Breast epithelium (tissue), 4 donors: Measurements from ENCODE around the gene CGREF1. TPM values are rescaled to one million over a fixed set of nuclear protein-coding genes. Genes with fewer than 3 reads are reported as not detected.

ENCODE experiments used
- DNase-seq, 2 donors: peaks; one replicate each; pipeline ENCODE4 v3.0.0-alpha.2; 2019; ENCODE audit warnings: low spot score in 2 of 2
- H3K27ac ChIP-seq, 2 donors: fragments of 200-600 bp; sonication (generic) in 1 of 2; one replicate each; pipeline ENCODE4 v1.5.1; 2016 to 2019; ENCODE audit warnings: mild to moderate bottlenecking in 1 of 2
- H3K27me3 ChIP-seq, 2 donors: fragments of 200-600 bp; sonication (generic) in 1 of 2; one replicate each; pipeline versions ENCODE4 v1.5.1 to v1.6.0; 2017 to 2019; ENCODE audit warnings: control low read depth in 1 of 2, mild to moderate bottlenecking in 1 of 2
- H3K36me3 ChIP-seq: fragments of 200-600 bp; one replicate; pipeline ENCODE4 v1.5.1; 2019
- H3K4me1 ChIP-seq, 2 donors: fragments of 200-600 bp; sonication (generic); one replicate each; pipeline ENCODE4 v1.5.1; 2016 to 2019; ENCODE audit warnings: control low read depth in 1 of 2
- H3K4me3 ChIP-seq, 3 donors: fragments of 200-600 bp; sonication (generic); 1 replicate in 2 of 3; 2 replicates in 1 of 3; pipeline ENCODE4 v1.5.1; 2016 to 2019; ENCODE audit warnings: mild to moderate bottlenecking in 3 of 3, moderate library complexity in 2 of 3
- H3K9me3 ChIP-seq, 2 donors: fragments of 200-600 bp; sonication (generic) in 1 of 2; one replicate each; pipeline ENCODE4 v1.5.1; 2016 to 2019; ENCODE audit warnings: control low read depth in 1 of 2
- POLR2A ChIP-seq: fragments of 450-650 bp; IDR thresholded peaks from one replicate; pipeline ENCODE4 v1.6.1; 2016; ENCODE audit warnings: antibody characterized with exemption, mild to moderate bottlenecking, moderate library complexity
- POLR2AphosphoS5 ChIP-seq, 3 donors: sonication (generic); formaldehyde crosslinking; IDR thresholded peaks; one replicate each; pipeline ENCODE4 v1.6.1; 2017; ENCODE audit warnings: antibody characterized with exemption in 3 of 3
- intact Hi-C: fragments of 100-400 bp; cut with DNase I; formaldehyde crosslinking; loops from one replicate; pipeline ENCODE4 v1.15.1; 2023; ENCODE audit warnings: low total_unique reads
- total RNA-seq, 3 donors: library from RNA; depleted of rRNA; stranded (reverse); fragments of >200 nt; gene quantifications; one replicate each; pipeline ENCODE4 v1.1.0, GENCODE V29; 2016
- TF ChIP-seq, protein P1 (sequence below), 3 donors: fragments of 450-650 bp; IDR thresholded peaks; one replicate each; pipeline ENCODE4 v1.5.1; 2016 to 2017; ENCODE audit warnings: antibody characterized with exemption in 3 of 3, mild to moderate bottlenecking in 3 of 3, moderate library complexity in 3 of 3

CGREF1 gene
- total RNA-seq, 3 donors from 2014 or later, result 3.2 to 16.4 (median 3.4) TPM

DNA sequence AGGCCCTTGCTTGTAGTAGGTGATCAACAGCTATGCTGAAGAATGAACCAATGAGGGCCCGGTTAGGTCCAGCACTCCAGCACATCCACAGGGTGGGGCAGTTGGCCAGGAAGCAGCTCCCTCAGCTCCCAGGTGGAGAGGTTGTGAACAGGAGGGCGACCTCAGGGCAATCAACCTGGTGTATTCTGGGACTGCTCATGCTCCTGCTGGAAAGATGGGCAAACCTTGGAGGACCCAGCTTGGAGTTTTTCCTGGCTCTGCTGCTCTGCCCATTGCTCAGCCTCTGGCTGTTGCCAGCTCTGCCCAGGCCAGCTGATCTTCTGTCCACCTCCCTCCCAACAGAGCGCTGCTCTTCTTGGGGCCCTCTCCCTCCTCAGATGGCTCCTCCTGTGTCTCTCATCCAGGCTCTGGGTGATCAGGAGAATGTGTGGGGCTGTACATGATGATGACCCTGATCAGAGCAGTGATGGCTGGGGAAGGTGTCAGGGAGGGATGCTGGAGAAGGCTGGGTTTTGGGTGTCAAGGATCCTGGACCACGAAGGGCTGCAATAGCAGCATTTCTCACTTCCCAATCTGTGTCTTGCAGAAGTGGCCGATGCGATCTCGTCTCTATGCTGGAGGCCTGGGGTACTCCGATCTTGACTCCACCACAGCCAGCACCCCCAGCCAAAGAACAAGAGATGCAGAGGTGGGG lies 33.3 kb upstream of the CGREF1 start:
- DNase-seq, result no peak
- intact Hi-C loops, result no loop called here
- Histone ChIP-seq H3K4me3 (no peak overlapping the region), H3K27me3 (no peaks in the 10 kb centered on the region), H3K27ac (no peak overlapping the region), H3K36me3 (no peaks in the 10 kb centered on the region), H3K9me3 (no peaks in the 10 kb centered on the region), H3K4me1 (no peaks in the 10 kb centered on the region)
- TF ChIP-seq, protein P1, sequence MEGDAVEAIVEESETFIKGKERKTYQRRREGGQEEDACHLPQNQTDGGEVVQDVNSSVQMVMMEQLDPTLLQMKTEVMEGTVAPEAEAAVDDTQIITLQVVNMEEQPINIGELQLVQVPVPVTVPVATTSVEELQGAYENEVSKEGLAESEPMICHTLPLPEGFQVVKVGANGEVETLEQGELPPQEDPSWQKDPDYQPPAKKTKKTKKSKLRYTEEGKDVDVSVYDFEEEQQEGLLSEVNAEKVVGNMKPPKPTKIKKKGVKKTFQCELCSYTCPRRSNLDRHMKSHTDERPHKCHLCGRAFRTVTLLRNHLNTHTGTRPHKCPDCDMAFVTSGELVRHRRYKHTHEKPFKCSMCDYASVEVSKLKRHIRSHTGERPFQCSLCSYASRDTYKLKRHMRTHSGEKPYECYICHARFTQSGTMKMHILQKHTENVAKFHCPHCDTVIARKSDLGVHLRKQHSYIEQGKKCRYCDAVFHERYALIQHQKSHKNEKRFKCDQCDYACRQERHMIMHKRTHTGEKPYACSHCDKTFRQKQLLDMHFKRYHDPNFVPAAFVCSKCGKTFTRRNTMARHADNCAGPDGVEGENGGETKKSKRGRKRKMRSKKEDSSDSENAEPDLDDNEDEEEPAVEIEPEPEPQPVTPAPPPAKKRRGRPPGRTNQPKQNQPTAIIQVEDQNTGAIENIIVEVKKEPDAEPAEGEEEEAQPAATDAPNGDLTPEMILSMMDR (IDR thresholded peaks at IDR 0.05), result no peak
- TF ChIP-seq POLR2A, result no peak
- no peak for TF ChIP-seq POLR2AphosphoS5 (IDR thresholded peaks at IDR 0.05)

- TF ChIP-seq POLR2AphosphoS5 (IDR thresholded peaks at IDR 0.05) (no peak), POLR2A (no peak)
- TF ChIP-seq, protein P1 (IDR thresholded peaks at IDR 0.05), result no peak
- Histone ChIP-seq H3K27me3 (no peaks in the 10 kb centered on the region), H3K36me3 (no peaks in the 10 kb centered on the region), H3K9me3 (no peaks in the 10 kb centered on the region), H3K27ac (no peak overlapping the region), H3K4me1 (no peaks in the 10 kb centered on the region), H3K4me3 (no peak overlapping the region)
- intact Hi-C loops, result no loop called here
- no peak for DNase-seq
Observed at GRCh38 chr2:27150639-27151230, 31.8 kb upstream of the CGREF1 start.

DNA sequence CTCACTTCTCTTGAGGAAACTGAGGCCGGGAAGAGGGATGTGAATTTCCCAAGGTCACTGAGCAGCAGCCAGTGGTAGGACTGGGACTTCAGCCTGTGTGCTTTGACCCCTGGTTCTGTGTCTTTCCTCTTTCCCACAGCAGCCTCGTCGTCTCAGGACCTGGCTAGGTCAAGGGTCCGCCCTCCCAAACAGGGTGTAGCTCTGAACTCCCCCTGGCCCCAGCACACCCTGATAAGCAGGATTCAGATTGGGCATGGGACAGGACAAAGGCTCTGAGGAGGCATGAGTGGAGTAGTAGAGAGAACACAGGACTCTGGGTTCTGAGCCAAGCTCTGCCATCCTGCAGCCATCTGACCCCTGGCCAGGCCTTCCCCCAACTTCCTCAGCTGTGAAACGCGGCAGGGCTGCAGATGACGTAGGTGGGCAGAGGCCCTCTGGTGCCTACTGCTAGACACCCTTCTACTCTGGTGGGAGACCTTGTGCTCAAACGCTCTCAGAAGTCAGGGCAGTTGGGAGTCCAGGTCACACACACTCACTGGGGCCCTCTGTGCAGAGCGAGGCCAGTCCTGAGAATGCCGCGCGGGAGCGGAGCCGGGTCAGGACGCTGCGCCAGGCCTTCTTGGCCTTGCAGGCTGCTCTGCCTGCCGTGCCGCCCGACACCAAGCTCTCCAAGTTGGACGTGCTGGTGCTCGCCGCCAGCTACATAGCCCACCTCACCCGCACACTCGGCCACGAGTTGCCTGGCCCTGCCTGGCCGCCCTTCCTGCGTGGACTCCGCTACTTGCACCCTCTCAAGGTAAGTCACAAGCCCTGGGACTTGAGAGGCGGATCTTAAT lies 30.9 kb upstream of the CGREF1 start:
- no peaks in the 10 kb centered on the region for H3K36me3 ChIP-seq
- TF ChIP-seq POLR2A (no peak), POLR2AphosphoS5 (IDR thresholded peaks at IDR 0.05) (no peak)
- TF ChIP-seq, protein P1 (IDR thresholded peaks at IDR 0.05), result no peak
- H3K27ac ChIP-seq, result no peak overlapping the region
- no peak for DNase-seq
- no peak overlapping the region for H3K4me3 ChIP-seq
- H3K27me3 ChIP-seq, result no peaks in the 10 kb centered on the region
- intact Hi-C loops, result no loop called here
- no peaks in the 10 kb centered on the region for H3K4me1 ChIP-seq
- H3K9me3 ChIP-seq, result no peaks in the 10 kb centered on the region

GRCh38 chr2:27148801-27149439 lies 30.0 kb upstream of the CGREF1 start, which contains the start of gene TCF23:
Gene TCF23 (plus strand): TSS chr2:27149004. CDS start chr2:27149134, 130 bp downstream.
- Histone ChIP-seq H3K9me3 (no peaks in the 10 kb centered on the region), H3K4me3 (no peak within 1 kb of the TSS), H3K27ac (no peak within 1 kb of the TSS), H3K36me3 (no peaks in the 10 kb centered on the region), H3K27me3 (no peaks in the 10 kb centered on the region), H3K4me1 (no peaks in the 10 kb centered on the region)
- no peak for TF ChIP-seq POLR2A
- TF ChIP-seq POLR2AphosphoS5 (IDR thresholded peaks at IDR 0.05), result no peak
- TF ChIP-seq, protein P1 (IDR thresholded peaks at IDR 0.05), result no peak
- DNase-seq, result no peak
- intact Hi-C loops, result no loop called here
